NK-92 (cell line): Measurements from ENCODE around the gene TEX11.
"Not testable (repeated sequence)": the region's sequence is repeated elsewhere in the genome, so short reads cannot be mapped to it uniquely, and the experiment has no call there.

Source experiments
- DNase-seq: peaks from one replicate; lab custom pipeline; 2025; ENCODE audit not compliant: unreplicated experiment; lab: John Stamatoyannopoulos, UW

Gene TEX11

GRCh38 chrX:70762285-70762684 is 146.2 kb downstream of the TEX11 start:
- DNase-seq, result no peak

- DNase-seq, result no peak
Measured at GRCh38 chrX:70755850-70756249, 152.7 kb downstream of the TEX11 start.

- no peak for DNase-seq
Measured at GRCh38 chrX:70754169-70754848, 154.2 kb downstream of the TEX11 start.

GRCh38 chrX:70733774-70734173 is 174.7 kb downstream of the TEX11 start:
- not testable (repeated sequence) for DNase-seq

GRCh38 chrX:70727961-70728360 is 180.6 kb downstream of the TEX11 start:
- not testable (repeated sequence) for DNase-seq

GRCh38 chrX:70720721-70721120 is 187.8 kb downstream of the TEX11 start:
- no peak for DNase-seq

- not testable (repeated sequence) for DNase-seq
Measured at GRCh38 chrX:70711336-70711735, 197.2 kb downstream of the TEX11 start.

GRCh38 chrX:70694339-70695122 is 214.0 kb downstream of the TEX11 start:
- no peak for DNase-seq

GRCh38 chrX:70679455-70679854 is 229.1 kb downstream of the TEX11 start:
- not testable (repeated sequence) for DNase-seq

- no peak for DNase-seq
Measured at GRCh38 chrX:70675284-70675683, 233.2 kb downstream of the TEX11 start.

- DNase-seq, result no peak
Measured at GRCh38 chrX:70672326-70672725, 236.2 kb downstream of the TEX11 start.

- DNase-seq, result no peak
Measured at GRCh38 chrX:70669120-70669519, 239.4 kb downstream of the TEX11 start.

- DNase-seq, result no peak
Measured at GRCh38 chrX:70664726-70665125, 243.8 kb downstream of the TEX11 start.

GRCh38 chrX:70661124-70661523 is 247.4 kb downstream of the TEX11 start:
- not testable (repeated sequence) for DNase-seq

- not testable (repeated sequence) for DNase-seq
Measured at GRCh38 chrX:70657546-70657945, 251.0 kb downstream of the TEX11 start.

GRCh38 chrX:70656304-70656703 is 252.2 kb downstream of the TEX11 start:
- DNase-seq, result no peak

- not testable (repeated sequence) for DNase-seq
Measured at GRCh38 chrX:70647910-70648309, 260.6 kb downstream of the TEX11 start.

GRCh38 chrX:70636218-70636617 is 272.3 kb downstream of the TEX11 start:
- DNase-seq, result no peak

GRCh38 chrX:70635669-70636068 is 272.8 kb downstream of the TEX11 start:
- no peak for DNase-seq

GRCh38 chrX:70635227-70635626 is 273.3 kb downstream of the TEX11 start:
- DNase-seq, result no peak

- DNase-seq, result no peak
Measured at GRCh38 chrX:70621743-70622142, 286.8 kb downstream of the TEX11 start.

GRCh38 chrX:70618467-70618866 is 290.0 kb downstream of the TEX11 start:
- DNase-seq, result no peak
